Activated CD8-positive, alpha-beta T cell treated with anti-CD3 and anti-CD28 coated beads for 36 hours (primary cell): ENCODE data around the gene SMARCA1. TPM values are rescaled to one million over a fixed set of nuclear protein-coding genes. Genes with fewer than 3 reads are reported as not detected.

Experiments used
- ATAC-seq: fragments of 200-7000 bp; cut with Tn5 transposase; one replicate; pipeline ENCODE4 v1.10.0; 2021; ENCODE audit warnings: mild to moderate bottlenecking, moderate library complexity
- CTCF ChIA-PET: fragments of 350-600 bp; sonication (Branson Sonifier 250); formaldehyde crosslinking; loops from one replicate; lab custom pipeline; 2021; ENCODE audit warnings: antibody characterized with exemption; lab: Charles Lee
- POLR2A ChIA-PET: fragments of 350-600 bp; sonication (Branson Sonifier 250); formaldehyde crosslinking; loops from one replicate; lab custom pipeline; 2021; ENCODE audit warnings: antibody characterized with exemption; lab: Charles Lee
- DNase-seq: peaks from one replicate; pipeline ENCODE4 v3.0.0-alpha.2; 2020
- H3K27ac Mint-ChIP-seq: one replicate; pipeline ENCODE4 v1.8.0; 2021; ENCODE audit warnings: mild to moderate bottlenecking, mixed read lengths
- H3K27me3 Mint-ChIP-seq: one replicate; pipeline ENCODE4 v1.8.0; 2021; ENCODE audit warnings: mixed read lengths
- H3K36me3 Mint-ChIP-seq: one replicate; pipeline ENCODE4 v1.8.0; 2021; ENCODE audit warnings: low read depth, mixed read lengths
- H3K4me1 Mint-ChIP-seq: one replicate; pipeline ENCODE4 v1.8.0; 2021; ENCODE audit warnings: low read depth, mixed read lengths
- H3K4me3 Mint-ChIP-seq: one replicate; pipeline ENCODE4 v1.8.0; 2021; ENCODE audit warnings: mild to moderate bottlenecking, moderate library complexity, mixed read lengths
- H3K9me3 Mint-ChIP-seq: one replicate; pipeline ENCODE4 v1.8.0; 2021; ENCODE audit warnings: mixed read lengths
- CTCF ChIP-seq: fragments of 200-600 bp; IDR thresholded peaks from one replicate; pipeline ENCODE4 v1.8.0; 2022; ENCODE audit warnings: antibody characterized with exemption, mild to moderate bottlenecking
- intact Hi-C: fragments of 100-400 bp; cut with micrococcal nuclease; formaldehyde crosslinking; loops from one replicate; pipeline ENCODE4 v1.10.0; 2022
- total RNA-seq, 2 experiments: library from RNA; stranded (reverse); gene quantifications; one replicate each; pipeline ENCODE4 v1.2.3, GENCODE V29; 2021

The SMARCA1 gene
- total RNA-seq, 2 experiments from 2014 or later: 0.25 to 0.34 TPM

- intact Hi-C loops: no loop called here
- Mint-ChIP-seq H3K27ac (no peak overlapping the region), H3K4me3 (no peak overlapping the region), H3K4me1 (peaks cover 3% of the 10 kb centered on the region), H3K27me3 (peaks cover 6% of the 10 kb centered on the region), H3K9me3 (no peaks in the 10 kb centered on the region), H3K36me3 (no peaks in the 10 kb centered on the region)
- ATAC-seq: no peak
- POLR2A ChIA-PET: interaction anchor here (0.5 kb wide), 1 partner anchor 570 kb away, joined by 3 read pairs; no protein-coding TSS in a partner anchor
- TF ChIP-seq CTCF: no peak
- no peak for DNase-seq
- CTCF ChIA-PET: no interaction called here
These were observed 2.6 kb upstream of the SMARCA1 start for GRCh38 chrX:129525896-129526295.

GRCh38 chrX:129525162-129525561, 1.9 kb upstream of the SMARCA1 start:
- ChIA-PET POLR2A (no interaction called here), CTCF (interaction anchor here (1.0 kb wide), 2 partner anchors 10 to 15 kb away, joined by 3 to 4 read pairs; partner anchors contain the start of gene OCRL)
- Mint-ChIP-seq H3K36me3 (no peaks in the 10 kb centered on the region), H3K9me3 (no peaks in the 10 kb centered on the region), H3K27ac (no peak overlapping the region), H3K27me3 (peaks cover 6% of the 10 kb centered on the region), H3K4me3 (no peak overlapping the region), H3K4me1 (peaks cover 3% of the 10 kb centered on the region)
- DNase-seq: no peak
- ATAC-seq: no peak
- intact Hi-C loops: no loop called here
- TF ChIP-seq CTCF: no peak

- CTCF ChIA-PET: interaction anchor here (1.0 kb wide), 2 partner anchors 9 to 16 kb away, joined by 3 to 4 read pairs; partner anchors contain the start of gene OCRL
These were observed 1.1 kb upstream of the SMARCA1 start for GRCh38 chrX:129524250-129524850.

GRCh38 chrX:129522184-129523078, 859 bp downstream of the SMARCA1 start:
- POLR2A ChIA-PET: no interaction called here
- ATAC-seq: peak; percentile 27

More at GRCh38 chrX:129524250-129524850, 1.1 kb upstream of the SMARCA1 start:
- ATAC-seq: no peak
- Mint-ChIP-seq H3K4me3 (peak overlapping the region; percentile 59), H3K36me3 (no peaks in the 10 kb centered on the region), H3K4me1 (peaks cover 3% of the 10 kb centered on the region), H3K27ac (no peak overlapping the region), H3K9me3 (no peaks in the 10 kb centered on the region), H3K27me3 (peaks cover 6% of the 10 kb centered on the region)
- intact Hi-C loops: no loop called here
- DNase-seq: no peak
- POLR2A ChIA-PET: no interaction called here
- TF ChIP-seq CTCF: no peak

More at GRCh38 chrX:129522184-129523078, 859 bp downstream of the SMARCA1 start:
- H3K4me3 Mint-ChIP-seq: peak overlapping the region; percentile 72
- DNase-seq: peak; percentile 2
- no peaks in the 10 kb centered on the region for H3K9me3 Mint-ChIP-seq
- peaks cover 3% of the 10 kb centered on the region for H3K4me1 Mint-ChIP-seq
- no peaks in the 10 kb centered on the region for H3K36me3 Mint-ChIP-seq
- peaks cover 6% of the 10 kb centered on the region for H3K27me3 Mint-ChIP-seq
- CTCF ChIA-PET: no interaction called here
- H3K27ac Mint-ChIP-seq: no peak overlapping the region
- no peak for TF ChIP-seq CTCF
- intact Hi-C loops: no loop called here
